GM19397 (cell line): ENCODE data around the gene SRMS.
"Not testable (repeated sequence)": the region's sequence is repeated elsewhere in the genome, so short reads cannot be mapped to it uniquely, and the experiment has no call there.

Source experiments
- ATAC-seq: cut with Tn5 transposase; IDR thresholded peaks from one replicate; pipeline ENCODE4 v1.9.1; 2021; ENCODE audit warnings: mild to moderate bottlenecking, moderate library complexity; ENCODE audit not compliant: unreplicated experiment

SRMS gene

GRCh38 chr20:63566395-63567135 lies 19.0 kb upstream of the SRMS start:
- no peak for ATAC-seq

GRCh38 chr20:63565699-63566335 lies 18.3 kb upstream of the SRMS start:
- no peak for ATAC-seq

- no peak for ATAC-seq
Measured at GRCh38 chr20:63565021-63565698, 17.6 kb upstream of the SRMS start.

DNA sequence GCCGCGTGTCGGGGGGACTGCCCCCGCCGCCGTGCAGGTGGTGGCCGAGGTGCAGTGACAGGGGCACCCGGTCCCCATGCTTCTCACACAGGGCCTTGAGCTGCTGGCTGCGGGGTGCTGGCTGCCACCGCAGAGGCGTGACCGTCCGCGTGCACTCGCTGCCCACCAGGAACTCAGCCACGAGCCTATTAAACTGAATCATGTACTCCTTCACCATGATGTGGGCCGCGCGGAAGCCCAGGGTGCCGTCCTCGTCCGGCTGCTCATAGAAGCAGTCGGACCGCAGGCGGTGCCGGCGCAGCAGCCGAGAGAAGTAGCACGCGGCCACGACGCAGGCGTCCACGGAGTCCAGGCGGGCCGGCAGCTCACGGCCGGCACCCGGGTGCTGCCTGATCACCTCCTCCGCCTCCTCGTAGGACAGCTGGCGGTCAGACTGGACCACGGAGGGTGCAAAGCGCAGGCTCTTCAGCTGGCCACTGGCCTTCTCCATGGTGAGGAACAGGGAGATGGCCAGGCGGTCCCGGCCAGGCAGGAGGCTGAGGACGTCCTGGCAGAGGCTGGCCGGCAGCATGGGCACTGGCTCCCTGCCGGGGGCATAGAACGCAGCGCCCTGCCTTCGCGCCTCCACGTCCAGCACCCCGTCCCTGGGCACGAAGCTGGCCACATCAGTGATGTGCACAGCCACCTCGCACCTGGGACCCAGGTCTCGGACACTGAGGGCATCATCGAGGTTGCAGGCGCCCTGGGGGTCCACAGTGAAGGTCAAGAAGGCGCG lies 16.7 kb upstream of the SRMS start:
- ATAC-seq: no peak

DNA sequence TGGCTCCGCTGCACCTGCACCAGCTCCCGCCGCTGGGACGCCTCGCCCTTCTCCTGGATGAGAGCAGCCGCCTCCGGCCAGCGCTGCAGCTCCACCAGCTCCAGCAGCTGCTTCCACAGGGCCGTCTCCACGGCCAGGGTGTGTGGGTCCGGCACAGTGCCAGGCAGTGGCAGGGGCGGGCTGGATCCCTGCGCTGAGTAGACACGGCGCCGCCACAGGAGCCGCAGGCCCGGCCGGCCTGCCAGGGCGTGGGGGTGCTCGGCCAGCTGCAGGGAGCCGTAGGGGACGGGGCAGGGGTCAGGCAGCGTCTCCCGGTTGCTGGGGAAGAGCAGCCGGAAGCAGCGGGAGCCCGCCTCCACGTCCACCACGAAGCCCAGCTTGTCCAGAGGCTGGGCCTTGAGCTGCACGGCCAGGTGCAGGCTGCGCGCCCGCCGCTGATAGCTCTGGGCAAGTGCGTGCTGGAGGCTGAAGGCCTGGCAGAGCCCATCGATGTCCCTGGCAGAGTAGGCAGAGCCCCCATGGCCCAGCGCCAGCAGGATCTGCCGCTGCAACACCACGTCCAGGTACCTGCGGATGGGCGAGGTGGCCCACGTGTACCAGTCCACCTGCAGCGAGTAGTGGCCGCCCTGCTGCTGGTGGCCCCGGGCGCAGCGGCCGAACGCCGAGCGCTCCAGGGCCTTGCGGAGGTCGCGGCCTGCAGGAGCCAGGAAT lies 15.8 kb upstream of the SRMS start:
- no peak for ATAC-seq

- no peak for ATAC-seq
Measured at GRCh38 chr20:63562461-63563224, 15.1 kb upstream of the SRMS start.

- no peak for ATAC-seq
Measured at GRCh38 chr20:63561624-63562396, 14.3 kb upstream of the SRMS start.

GRCh38 chr20:63560856-63561609 lies 13.5 kb upstream of the SRMS start:
- no peak for ATAC-seq

GRCh38 chr20:63560333-63560805 lies 12.8 kb upstream of the SRMS start:
- no peak for ATAC-seq

DNA sequence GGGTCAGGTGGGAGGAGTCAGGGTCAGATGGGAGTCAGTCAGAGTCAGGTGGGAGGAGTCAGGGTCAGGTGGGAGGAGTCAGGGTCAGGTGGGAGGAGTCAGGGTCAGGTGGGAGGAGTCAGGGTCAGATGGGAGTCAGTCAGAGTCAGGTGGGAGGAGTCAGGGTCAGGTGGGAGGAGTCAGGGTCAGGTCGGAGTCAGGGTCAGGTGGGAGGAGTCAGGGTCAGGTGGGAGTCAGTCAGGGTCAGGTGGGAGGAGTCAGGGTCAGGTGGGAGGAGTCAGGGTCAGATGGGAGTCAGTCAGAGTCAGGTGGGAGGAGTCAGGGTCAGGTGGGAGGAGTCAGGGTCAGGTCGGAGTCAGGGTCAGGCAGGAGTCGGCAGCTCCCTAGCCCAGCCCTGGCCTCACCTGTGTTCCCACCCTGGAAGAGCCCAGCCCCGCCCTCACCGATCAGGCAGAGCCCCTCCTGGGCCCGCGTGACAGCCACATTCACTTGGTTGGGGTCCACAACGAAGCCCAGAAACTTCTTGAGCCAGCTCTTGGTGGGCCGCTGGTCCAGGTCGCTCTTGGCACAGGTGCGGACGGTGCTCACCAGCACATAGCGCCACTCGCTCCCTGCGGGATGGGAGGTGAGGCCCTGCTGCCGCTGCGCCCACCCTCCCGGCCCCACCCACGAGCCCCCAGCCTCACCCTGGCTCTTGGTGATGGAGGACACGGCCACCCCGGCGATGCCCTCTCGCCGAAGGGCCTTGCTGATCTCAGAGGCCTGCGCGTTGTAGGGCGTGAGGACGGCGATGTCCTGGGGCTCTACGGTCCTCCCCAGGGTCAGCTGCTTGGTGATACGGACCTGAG lies 12.2 kb upstream of the SRMS start:
- not testable (repeated sequence) for ATAC-seq

DNA sequence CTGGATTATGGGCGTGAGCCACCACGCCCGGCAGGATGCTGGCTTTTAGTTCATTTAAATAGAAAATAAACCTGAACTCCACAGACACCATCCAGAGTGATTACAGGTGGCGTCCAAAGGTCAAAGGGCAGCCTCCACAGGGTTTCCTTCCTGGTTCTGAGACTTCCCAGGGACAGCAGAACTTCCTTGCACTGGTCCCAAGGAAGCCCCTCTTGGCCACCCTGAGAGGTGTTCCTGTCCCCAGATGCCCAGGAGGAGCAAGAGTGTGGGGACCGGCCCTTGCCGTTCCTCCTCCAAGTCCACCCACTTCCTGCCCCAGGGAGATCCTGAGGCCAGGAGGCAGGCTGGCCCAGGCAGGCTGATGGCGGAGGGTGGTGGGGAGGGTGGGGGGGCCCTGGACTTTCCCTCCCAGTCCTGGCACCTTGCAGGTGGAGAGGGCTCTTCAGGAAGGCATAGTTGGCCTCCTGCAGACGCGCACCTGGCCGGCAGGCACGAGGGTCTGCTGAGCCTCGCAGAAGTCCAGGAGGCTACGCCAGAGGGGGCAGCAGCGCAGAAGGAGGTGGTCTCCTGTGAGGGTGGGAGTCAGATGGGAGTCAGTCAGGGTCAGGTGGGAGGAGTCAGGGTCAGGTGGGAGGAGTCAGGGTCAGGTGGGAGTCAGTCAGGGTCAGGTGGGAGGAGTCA lies 11.4 kb upstream of the SRMS start:
- ATAC-seq: no peak

GRCh38 chr20:63557481-63557891 lies 9.9 kb upstream of the SRMS start:
- ATAC-seq: no peak

DNA sequence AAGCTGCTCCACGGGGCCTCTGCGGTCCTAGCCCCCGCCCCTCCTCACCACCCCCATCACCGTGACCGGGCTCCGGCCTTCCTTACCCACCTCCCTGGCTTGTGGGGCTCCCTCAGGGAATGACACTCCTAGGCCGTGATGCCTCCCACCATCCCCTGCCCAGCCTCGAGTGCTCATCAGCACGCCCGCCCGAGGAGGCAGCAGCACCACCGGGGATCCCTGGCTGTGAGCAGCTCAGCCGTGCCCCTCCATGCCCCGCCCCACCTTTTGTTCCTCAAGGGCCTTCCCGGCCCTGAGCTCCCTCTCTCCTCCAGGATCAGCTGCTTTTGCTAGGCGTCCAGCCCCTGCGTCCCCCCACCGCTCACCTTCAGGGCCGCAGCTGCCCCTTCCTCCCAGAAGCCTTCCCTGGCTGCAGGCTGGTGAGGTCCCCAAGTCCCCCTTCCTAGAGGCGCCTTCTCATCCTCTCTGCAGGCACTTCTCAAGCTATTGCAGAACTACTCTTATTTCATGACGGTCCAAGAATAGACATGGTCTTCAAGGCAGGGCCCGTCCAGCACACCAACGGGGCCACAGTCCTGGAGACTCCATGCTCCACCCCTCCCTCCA lies 9.4 kb upstream of the SRMS start:
- ATAC-seq: no peak

GRCh38 chr20:63555661-63556381 lies 8.3 kb upstream of the SRMS start:
- ATAC-seq: no peak

- no peak for ATAC-seq
Measured at GRCh38 chr20:63554361-63555278, 7.1 kb upstream of the SRMS start.
